Nephron (organoid): ENCODE data around the gene HOXC11.

Experiments used
- H3K27ac Mint-ChIP-seq, 3 experiments: 2 replicates each; pipeline ENCODE4 v1.8.0; 2020; ENCODE audit warnings: mixed read lengths in 3 of 3, mild to moderate bottlenecking in 2 of 3, moderate library complexity in 1 of 3
- H3K27me3 Mint-ChIP-seq: 2 replicates; pipeline ENCODE4 v1.8.0; 2021; ENCODE audit warnings: low read depth, mild to moderate bottlenecking, moderate library complexity, mixed read lengths
- H3K36me3 Mint-ChIP-seq: 2 replicates; pipeline ENCODE4 v1.8.0; 2020; ENCODE audit warnings: low read depth, mixed read lengths
- H3K4me1 Mint-ChIP-seq: 2 replicates; pipeline ENCODE4 v1.8.0; 2020; ENCODE audit warnings: mixed read lengths
- H3K4me3 Mint-ChIP-seq, 3 experiments: 2 replicates each; pipeline ENCODE4 v1.8.0; 2020; ENCODE audit warnings: mild to moderate bottlenecking in 3 of 3, mixed read lengths in 3 of 3, moderate library complexity in 2 of 3
- H3K9me3 Mint-ChIP-seq: 2 replicates; pipeline ENCODE4 v1.8.0; 2020; ENCODE audit warnings: mixed read lengths
- CTCF ChIP-seq, 3 experiments: fragments of 200-600 bp; sonication (generic); IDR thresholded peaks; one replicate each; pipeline ENCODE4 v1.5.0; 2021; ENCODE audit warnings: antibody characterized with exemption in 3 of 3; ENCODE audit not compliant: unreplicated experiment in 3 of 3

HOXC11 gene

GRCh38 chr12:54019924-54020590, 47.1 kb downstream of the HOXC11 start:
- H3K27ac Mint-ChIP-seq: peak overlapping the region; percentile 95 to 98 (median 97)
- peaks cover 63% of the 10 kb centered on the region for H3K4me1 Mint-ChIP-seq

GRCh38 chr12:54020591-54021405, 47.9 kb downstream of the HOXC11 start:
- Mint-ChIP-seq H3K27me3 (peaks cover 6% of the 10 kb centered on the region), H3K36me3 (peaks cover 3% of the 10 kb centered on the region), H3K4me1 (peaks cover 63% of the 10 kb centered on the region), H3K9me3 (no peaks in the 10 kb centered on the region), H3K4me3 (peak overlapping the region; percentile 85 to 90 (median 89)), H3K27ac (peak overlapping the region; percentile 95 to 98 (median 97))
- TF ChIP-seq CTCF (IDR thresholded peaks at IDR 0.05; ENCODE audit: unreplicated experiment in 3 of 3): no peak

More at GRCh38 chr12:54019924-54020590, 47.1 kb downstream of the HOXC11 start:
- peak overlapping the region; percentile 85 to 90 (median 89) for H3K4me3 Mint-ChIP-seq
- no peak for TF ChIP-seq CTCF (IDR thresholded peaks at IDR 0.05; ENCODE audit: unreplicated experiment in 3 of 3)
- peaks cover 11% of the 10 kb centered on the region for H3K27me3 Mint-ChIP-seq
- no peaks in the 10 kb centered on the region for H3K9me3 Mint-ChIP-seq
- peaks cover 3% of the 10 kb centered on the region for H3K36me3 Mint-ChIP-seq

GRCh38 chr12:54021432-54022013, 48.6 kb downstream of the HOXC11 start:
- Mint-ChIP-seq H3K36me3 (peaks cover 3% of the 10 kb centered on the region), H3K9me3 (no peaks in the 10 kb centered on the region), H3K4me1 (peaks cover 63% of the 10 kb centered on the region), H3K27ac (peak overlapping the region; percentile 95 to 98 (median 97)), H3K27me3 (peaks cover 6% of the 10 kb centered on the region), H3K4me3 (peak overlapping the region; percentile 85 to 90 (median 89))
- no peak for TF ChIP-seq CTCF (IDR thresholded peaks at IDR 0.05; ENCODE audit: unreplicated experiment in 3 of 3)

GRCh38 chr12:54022960-54023884, 50.3 kb downstream of the HOXC11 start:
- Mint-ChIP-seq H3K9me3 (no peaks in the 10 kb centered on the region), H3K27me3 (peaks cover 11% of the 10 kb centered on the region), H3K4me3 (peak overlapping the region; percentile 85 to 90 (median 89)), H3K36me3 (peaks cover 3% of the 10 kb centered on the region), H3K27ac (peak overlapping the region; percentile 95 to 98 (median 97)), H3K4me1 (peaks cover 76% of the 10 kb centered on the region)
- TF ChIP-seq CTCF (IDR thresholded peaks at IDR 0.05; ENCODE audit: unreplicated experiment in 3 of 3): no peak

- no peak for TF ChIP-seq CTCF (IDR thresholded peaks at IDR 0.05; ENCODE audit: unreplicated experiment in 3 of 3)
- Mint-ChIP-seq H3K27me3 (peaks cover 15% of the 10 kb centered on the region), H3K27ac (peak overlapping the region; percentile 95 to 98 (median 97)), H3K36me3 (peaks cover 3% of the 10 kb centered on the region), H3K4me1 (peaks cover 82% of the 10 kb centered on the region), H3K4me3 (peak overlapping the region; percentile 85 to 90 (median 89)), H3K9me3 (no peaks in the 10 kb centered on the region)
Measured at GRCh38 chr12:54024127-54024526, 51.2 kb downstream of the HOXC11 start.
